ENCODE measurements around the gene OLFML1. TPM values are rescaled to one million over a fixed set of nuclear protein-coding genes. Genes with fewer than 3 reads are reported as not detected.

The OLFML1 gene
- total RNA-seq, 3 donors from 2014 or later (not counting 1 experiment from before 2014, with no cell fraction given), result not detected

- no peak overlapping the region for H3K27ac Mint-ChIP-seq
Observed at GRCh38 chr11:7548659-7549274, 63.5 kb downstream of the OLFML1 start.

DNA sequence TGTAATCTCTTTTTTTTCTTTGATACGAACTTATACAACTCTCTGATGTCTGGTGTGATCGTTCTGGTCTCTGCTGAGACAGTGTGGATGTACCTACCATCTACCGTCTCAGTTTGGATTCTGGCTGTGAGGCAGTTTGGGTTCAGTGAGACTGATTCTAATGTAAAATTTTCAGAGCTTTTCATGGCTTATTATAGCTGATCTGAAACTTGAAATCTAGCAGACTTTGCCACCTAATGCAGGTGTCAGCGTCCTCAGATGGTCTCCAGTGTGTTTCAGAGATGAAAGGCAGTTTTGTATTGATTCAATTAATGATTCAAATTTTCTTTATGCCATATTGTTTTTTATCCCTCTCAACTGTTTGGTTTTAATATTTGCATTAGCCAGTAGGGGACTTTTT lies 64.4 kb downstream of the OLFML1 start:
- no peaks in the 10 kb centered on the region for H3K9me3 ChIP-seq (ENCODE audit: control insufficient read depth, insufficient read depth, low read length)
- ATAC-seq (no peak), DNase-seq (no peak)
- Mint-ChIP-seq H3K4me3 (no peak overlapping the region), H3K36me3 (no peaks in the 10 kb centered on the region), H3K27ac (peak overlapping the region in 1 of 2 donors; percentile 60), H3K9me3 (no peaks in the 10 kb centered on the region), H3K27me3 (ENCODE audit: low read depth in 2 of 2) (no peaks in the 10 kb centered on the region), H3K4me1 (no peaks in the 10 kb centered on the region)
- no peak overlapping the region for H3K4me3 ChIP-seq (ENCODE audit: low read length)
- 87% methylated on average over 3 of the region's 4 CpGs for WGBS (ENCODE audit: insufficient coverage)
- H3K4me1 ChIP-seq (ENCODE audit: control insufficient read depth, insufficient read depth, low read length), result no peaks in the 10 kb centered on the region
- H3K27me3 ChIP-seq (ENCODE audit: control insufficient read depth, insufficient read depth, low read length), result no peaks in the 10 kb centered on the region
- intact Hi-C loops (cut with micrococcal nuclease), result no loop called here
- no peak overlapping the region for H3K27ac ChIP-seq (ENCODE audit: low read length)
- H3K36me3 ChIP-seq (ENCODE audit: control insufficient read depth, insufficient read depth, low read length), result no peaks in the 10 kb centered on the region
- TF ChIP-seq CTCF (IDR thresholded peaks at IDR 0.05), result no peak

More at GRCh38 chr11:7548659-7549274, 63.5 kb downstream of the OLFML1 start:
- Mint-ChIP-seq H3K9me3 (no peaks in the 10 kb centered on the region), H3K4me1 (no peaks in the 10 kb centered on the region), H3K4me3 (no peak overlapping the region), H3K27me3 (ENCODE audit: low read depth in 2 of 2) (no peaks in the 10 kb centered on the region), H3K36me3 (no peaks in the 10 kb centered on the region)
- Histone ChIP-seq H3K9me3 (ENCODE audit: control insufficient read depth, insufficient read depth, low read length) (no peaks in the 10 kb centered on the region), H3K4me3 (ENCODE audit: low read length) (no peak overlapping the region), H3K4me1 (ENCODE audit: control insufficient read depth, insufficient read depth, low read length) (no peaks in the 10 kb centered on the region), H3K27ac (ENCODE audit: low read length) (no peak overlapping the region), H3K36me3 (ENCODE audit: control insufficient read depth, insufficient read depth, low read length) (no peaks in the 10 kb centered on the region), H3K27me3 (ENCODE audit: control insufficient read depth, insufficient read depth, low read length) (no peaks in the 10 kb centered on the region)
- ATAC-seq, result no peak
- intact Hi-C loops (cut with micrococcal nuclease), result no loop called here
- 84% methylated on average over 7 of the region's 7 CpGs for WGBS (ENCODE audit: insufficient coverage)
- DNase-seq, result peak in 1 of 2 donors; percentile 56
- no peak for TF ChIP-seq CTCF (IDR thresholded peaks at IDR 0.05)

- no peaks in the 10 kb centered on the region for H3K4me1 Mint-ChIP-seq
- H3K27me3 Mint-ChIP-seq (ENCODE audit: low read depth in 2 of 2), result no peaks in the 10 kb centered on the region
- Histone ChIP-seq H3K4me3 (ENCODE audit: low read length) (no peak overlapping the region), H3K9me3 (ENCODE audit: control insufficient read depth, insufficient read depth, low read length) (no peaks in the 10 kb centered on the region), H3K27me3 (ENCODE audit: control insufficient read depth, insufficient read depth, low read length) (no peaks in the 10 kb centered on the region), H3K27ac (ENCODE audit: low read length) (no peak overlapping the region), H3K4me1 (ENCODE audit: control insufficient read depth, insufficient read depth, low read length) (no peaks in the 10 kb centered on the region), H3K36me3 (ENCODE audit: control insufficient read depth, insufficient read depth, low read length) (no peaks in the 10 kb centered on the region)
- intact Hi-C loops (cut with micrococcal nuclease), result no loop called here
- H3K4me3 Mint-ChIP-seq, result no peak overlapping the region
- no peak for TF ChIP-seq CTCF (IDR thresholded peaks at IDR 0.05)
- DNase-seq, result no peak
- 92% methylated on average over 1 of the region's 1 CpG for WGBS (ENCODE audit: insufficient coverage)
- H3K27ac Mint-ChIP-seq, result no peak overlapping the region
- H3K9me3 Mint-ChIP-seq, result no peaks in the 10 kb centered on the region
- no peak for ATAC-seq
- no peaks in the 10 kb centered on the region for H3K36me3 Mint-ChIP-seq
Observed at GRCh38 chr11:7551571-7551970, 66.3 kb downstream of the OLFML1 start.

DNA sequence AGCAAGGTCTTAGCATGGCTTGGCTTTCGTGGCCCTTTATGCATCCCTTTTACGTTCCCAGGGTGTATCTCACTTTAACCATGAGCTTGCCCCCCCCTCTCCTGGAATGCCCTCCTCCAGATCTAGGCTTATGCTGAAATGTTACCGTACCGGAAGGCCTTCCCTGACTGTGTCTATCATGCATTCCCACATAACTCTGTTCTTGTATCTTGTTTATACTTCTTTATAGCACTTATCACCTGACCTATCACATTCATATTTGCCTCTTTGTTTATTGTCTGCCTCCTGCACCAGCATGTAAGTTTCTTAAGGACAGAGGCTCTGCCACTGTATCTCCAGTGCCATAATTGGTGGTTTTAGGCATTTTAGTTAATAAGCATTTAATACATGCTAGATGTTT lies 67.4 kb downstream of the OLFML1 start:
- no peaks in the 10 kb centered on the region for H3K36me3 Mint-ChIP-seq
- H3K4me1 ChIP-seq (ENCODE audit: control insufficient read depth, insufficient read depth, low read length), result no peaks in the 10 kb centered on the region
- DNase-seq (no peak), ATAC-seq (no peak)
- no peak overlapping the region for H3K27ac ChIP-seq (ENCODE audit: low read length)
- H3K9me3 ChIP-seq (ENCODE audit: control insufficient read depth, insufficient read depth, low read length), result no peaks in the 10 kb centered on the region
- H3K4me3 Mint-ChIP-seq, result no peak overlapping the region
- H3K4me3 ChIP-seq (ENCODE audit: low read length), result no peak overlapping the region
- H3K27me3 Mint-ChIP-seq (ENCODE audit: low read depth in 2 of 2), result no peaks in the 10 kb centered on the region
- intact Hi-C loops (cut with micrococcal nuclease), result no loop called here
- H3K36me3 ChIP-seq (ENCODE audit: control insufficient read depth, insufficient read depth, low read length), result no peaks in the 10 kb centered on the region
- WGBS (ENCODE audit: insufficient coverage), result 92% methylated on average over 4 of the region's 4 CpGs
- TF ChIP-seq CTCF (IDR thresholded peaks at IDR 0.05), result no peak
- H3K27ac Mint-ChIP-seq, result no peak overlapping the region
- no peaks in the 10 kb centered on the region for H3K27me3 ChIP-seq (ENCODE audit: control insufficient read depth, insufficient read depth, low read length)
- no peaks in the 10 kb centered on the region for H3K4me1 Mint-ChIP-seq
- no peaks in the 10 kb centered on the region for H3K9me3 Mint-ChIP-seq

Measured in natural killer cell (primary cell).